Coronary artery (tissue), 2 donors: ENCODE results near the gene HMGCS2.

ENCODE experiments used
- DNase-seq: peaks from one replicate; pipeline ENCODE4 v3.0.0-alpha.2; 2017; ENCODE audit warnings: low spot score
- H3K27ac ChIP-seq, 2 donors: fragments of 200-600 bp; sonication (generic); one replicate each; pipeline ENCODE4 v1.5.1; 2016 to 2019
- H3K4me3 ChIP-seq: fragments of 200-600 bp; sonication (generic); 2 replicates; pipeline ENCODE4 v1.5.1; 2016; ENCODE audit warnings: mild to moderate bottlenecking, moderate library complexity
- CTCF ChIP-seq: fragments of 200-600 bp; sonication (generic); IDR thresholded peaks from one replicate; pipeline ENCODE4 v1.5.1; 2019; ENCODE audit warnings: antibody characterized with exemption

HMGCS2 gene

GRCh38 chr1:119799003-119799402 is 30.3 kb upstream of the HMGCS2 start:
- no peak overlapping the region for H3K4me3 ChIP-seq
- DNase-seq = no peak
- no peak overlapping the region for H3K27ac ChIP-seq
- TF ChIP-seq CTCF = no peak

- DNase-seq = no peak
- no peak overlapping the region for H3K4me3 ChIP-seq
- no peak for TF ChIP-seq CTCF
- H3K27ac ChIP-seq = no peak overlapping the region
Measured at GRCh38 chr1:119797606-119798005, 28.9 kb upstream of the HMGCS2 start.

GRCh38 chr1:119797162-119797561 is 28.5 kb upstream of the HMGCS2 start:
- Histone ChIP-seq H3K27ac (no peak overlapping the region), H3K4me3 (no peak overlapping the region)
- TF ChIP-seq CTCF = no peak
- DNase-seq = no peak

- no peak for TF ChIP-seq CTCF
- DNase-seq = no peak
- no peak overlapping the region for H3K4me3 ChIP-seq
- no peak overlapping the region for H3K27ac ChIP-seq
Measured at GRCh38 chr1:119795261-119796200, 26.8 kb upstream of the HMGCS2 start.

GRCh38 chr1:119794876-119795240 is 26.2 kb upstream of the HMGCS2 start:
- TF ChIP-seq CTCF = no peak
- no peak overlapping the region for H3K27ac ChIP-seq
- DNase-seq = no peak
- H3K4me3 ChIP-seq = no peak overlapping the region

GRCh38 chr1:119794230-119794875 is 25.6 kb upstream of the HMGCS2 start:
- Histone ChIP-seq H3K4me3 (no peak overlapping the region), H3K27ac (no peak overlapping the region)
- no peak for TF ChIP-seq CTCF
- no peak for DNase-seq

- TF ChIP-seq CTCF = no peak
- DNase-seq = no peak
- Histone ChIP-seq H3K27ac (no peak overlapping the region), H3K4me3 (no peak overlapping the region)
Measured at GRCh38 chr1:119791377-119791776, 22.7 kb upstream of the HMGCS2 start.
